ENCODE results near the gene PLXNA4.
"Not testable (repeated sequence)": the region's sequence is repeated elsewhere in the genome, so short reads cannot be mapped to it uniquely, and the experiment has no call there.

Gene PLXNA4

GRCh38 chr7:132604121-132604520 lies 27.9 kb upstream of the PLXNA4 start:
- Mint-ChIP-seq H3K36me3 (no peaks in the 10 kb centered on the region), H3K4me1 (no peaks in the 10 kb centered on the region), H3K27ac (no peak overlapping the region), H3K4me3 (no peak overlapping the region), H3K9me3 (no peaks in the 10 kb centered on the region)
- ATAC-seq (no peak), DNase-seq (ENCODE audit: low spot score in 2 of 2) (no peak)

GRCh38 chr7:132603220-132603833 lies 27.1 kb upstream of the PLXNA4 start:
- H3K4me3 Mint-ChIP-seq = no peak overlapping the region
- no peaks in the 10 kb centered on the region for H3K4me1 Mint-ChIP-seq
- no peak for ATAC-seq
- DNase-seq (ENCODE audit: low spot score in 2 of 2) = no peak
- no peaks in the 10 kb centered on the region for H3K9me3 Mint-ChIP-seq
- H3K27ac Mint-ChIP-seq = no peak overlapping the region
- H3K36me3 Mint-ChIP-seq = no peaks in the 10 kb centered on the region

DNA sequence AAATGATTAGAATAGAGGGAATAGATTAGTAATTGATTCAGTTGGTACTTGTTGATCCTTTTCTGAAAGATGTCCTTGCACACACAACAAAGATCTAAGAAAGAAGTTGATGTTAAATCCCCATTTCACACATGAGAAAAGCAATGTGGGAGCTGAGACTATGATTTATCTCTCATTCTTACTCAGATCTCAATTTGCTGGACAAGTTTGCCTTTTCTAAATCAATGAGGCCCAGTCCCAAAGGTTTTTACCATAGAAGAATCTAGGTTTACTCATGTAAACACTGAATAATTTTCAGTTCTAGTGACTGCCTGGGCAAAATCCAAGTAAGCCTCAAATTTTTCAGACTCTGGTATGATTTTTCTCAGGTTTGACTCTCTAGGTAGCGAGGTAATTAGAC lies 25.5 kb upstream of the PLXNA4 start:
- Mint-ChIP-seq H3K36me3 (no peaks in the 10 kb centered on the region), H3K27ac (no peak overlapping the region), H3K4me1 (no peaks in the 10 kb centered on the region), H3K4me3 (no peak overlapping the region), H3K9me3 (no peaks in the 10 kb centered on the region)
- ATAC-seq (peak; percentile 55), DNase-seq (ENCODE audit: low spot score in 2 of 2) (no peak)

DNA sequence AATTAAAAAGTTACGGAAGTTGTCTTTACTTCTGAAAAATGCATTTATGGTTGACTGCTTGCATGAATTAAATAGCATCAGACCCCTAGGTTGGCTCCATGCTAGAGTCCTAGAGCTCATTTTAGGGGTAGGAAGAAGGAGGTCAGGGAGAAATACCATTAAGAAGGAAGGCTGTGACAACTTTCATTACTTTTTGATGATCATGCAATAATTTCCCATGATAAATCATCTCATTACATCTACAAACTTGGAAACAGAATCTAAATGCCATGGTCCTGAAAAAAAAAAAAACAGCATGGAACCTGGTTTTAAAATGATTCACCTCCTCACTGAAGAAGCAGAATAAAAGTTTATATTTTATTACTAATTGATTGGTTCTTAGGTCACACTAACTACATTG lies 20.3 kb upstream of the PLXNA4 start:
- DNase-seq (ENCODE audit: low spot score in 2 of 2) (no peak), ATAC-seq (no peak)
- Mint-ChIP-seq H3K4me3 (no peak overlapping the region), H3K27ac (no peak overlapping the region), H3K4me1 (no peaks in the 10 kb centered on the region), H3K9me3 (no peaks in the 10 kb centered on the region), H3K36me3 (peaks cover 5% of the 10 kb centered on the region)

- not testable (repeated sequence) for DNase-seq (ENCODE audit: low spot score in 2 of 2); H3K9me3 Mint-ChIP-seq; H3K4me1 Mint-ChIP-seq; ATAC-seq; H3K27ac Mint-ChIP-seq; H3K4me3 Mint-ChIP-seq; H3K36me3 Mint-ChIP-seq
These were observed 18.5 kb upstream of the PLXNA4 start for GRCh38 chr7:132594741-132595140.

DNA sequence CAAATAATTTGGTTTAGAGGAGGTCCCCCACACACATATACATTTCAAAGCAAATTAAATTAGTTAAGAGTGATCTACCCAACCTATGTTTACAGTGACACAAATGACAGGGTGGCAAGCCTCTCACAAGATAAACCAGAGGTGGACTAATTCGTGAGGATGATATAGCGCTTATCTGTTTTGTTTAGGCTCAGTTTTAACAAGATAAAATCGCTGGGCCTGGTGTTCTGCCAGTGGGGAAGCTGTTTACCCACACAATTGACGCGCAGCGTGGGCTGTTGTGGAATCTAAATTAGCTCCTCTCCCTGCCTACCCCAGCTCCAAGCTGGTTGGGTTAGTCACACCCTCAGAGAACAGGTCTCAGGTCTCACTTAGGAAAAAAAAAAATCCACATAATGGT lies 16.7 kb upstream of the PLXNA4 start:
- Mint-ChIP-seq H3K4me1 (no peaks in the 10 kb centered on the region), H3K9me3 (no peaks in the 10 kb centered on the region), H3K4me3 (no peak overlapping the region), H3K27ac (no peak overlapping the region), H3K36me3 (peaks cover 5% of the 10 kb centered on the region)
- DNase-seq (ENCODE audit: low spot score in 2 of 2) (no peak), ATAC-seq (no peak)

DNA sequence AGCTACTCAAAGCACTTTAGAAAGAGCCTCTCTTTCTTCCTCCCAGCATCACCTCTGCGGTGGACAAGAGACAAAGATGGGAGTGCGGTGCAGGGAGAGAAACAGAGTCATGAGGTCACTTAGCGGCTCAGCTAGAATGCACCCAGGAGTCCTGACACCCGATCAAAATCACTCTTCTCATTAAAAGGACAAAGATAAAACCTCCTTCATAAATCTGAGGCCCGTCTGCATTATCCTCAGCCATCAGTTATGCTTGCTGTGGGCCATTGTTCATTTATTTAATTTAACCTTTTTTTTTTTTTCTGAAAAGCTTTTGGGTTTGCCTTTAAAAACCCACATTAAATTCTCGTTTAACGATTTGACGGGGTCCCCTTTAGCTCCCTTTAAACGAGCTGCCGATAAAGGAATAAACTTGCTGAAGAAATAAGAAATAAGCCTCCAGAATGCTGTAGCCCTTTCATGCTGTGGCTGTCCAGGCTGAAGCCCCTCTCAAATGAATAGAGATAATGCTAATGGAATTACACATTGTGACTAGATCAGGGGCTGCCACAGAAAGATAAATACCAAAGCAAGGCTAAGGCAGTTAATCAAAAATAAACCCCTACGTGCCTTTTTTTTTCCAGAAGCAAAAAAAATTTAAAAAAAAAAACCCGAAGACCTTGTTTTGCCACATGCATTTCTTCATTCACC lies 16.1 kb upstream of the PLXNA4 start:
- H3K9me3 Mint-ChIP-seq = no peaks in the 10 kb centered on the region
- H3K4me1 Mint-ChIP-seq = no peaks in the 10 kb centered on the region
- no peak overlapping the region for H3K4me3 Mint-ChIP-seq
- ATAC-seq (no peak), DNase-seq (ENCODE audit: low spot score in 2 of 2) (no peak)
- H3K27ac Mint-ChIP-seq = no peak overlapping the region
- H3K36me3 Mint-ChIP-seq = peaks cover 5% of the 10 kb centered on the region

GRCh38 chr7:132590162-132590561 lies 13.9 kb upstream of the PLXNA4 start:
- DNase-seq (ENCODE audit: low spot score in 2 of 2) (no peak), ATAC-seq (no peak)
- H3K27ac Mint-ChIP-seq = no peak overlapping the region
- no peaks in the 10 kb centered on the region for H3K4me1 Mint-ChIP-seq
- H3K4me3 Mint-ChIP-seq = no peak overlapping the region
- H3K36me3 Mint-ChIP-seq = peaks cover 5% of the 10 kb centered on the region
- H3K9me3 Mint-ChIP-seq = no peaks in the 10 kb centered on the region

DNA sequence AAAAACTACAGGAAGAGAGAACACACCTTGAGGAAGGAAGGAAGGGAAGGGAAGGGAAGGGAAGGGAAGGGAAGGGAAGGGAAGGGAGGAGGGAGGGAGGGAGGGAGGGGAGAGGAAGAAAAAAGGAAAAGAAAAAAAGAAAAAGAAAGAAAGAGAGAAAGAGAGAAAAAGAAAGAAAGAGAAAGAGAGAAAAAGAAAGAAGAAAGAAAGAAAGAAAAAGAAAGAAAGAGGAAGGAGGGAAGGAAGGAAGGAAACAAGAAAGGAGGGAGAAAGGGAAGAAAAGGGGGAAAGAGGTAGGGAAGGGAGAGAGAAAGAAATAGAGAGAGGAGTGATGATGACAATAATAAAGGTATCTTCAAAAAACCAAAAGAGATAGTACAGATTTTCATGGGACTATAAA lies 12.3 kb upstream of the PLXNA4 start:
- Mint-ChIP-seq H3K4me1 (no peaks in the 10 kb centered on the region), H3K36me3 (peaks cover 5% of the 10 kb centered on the region), H3K27ac (no peak overlapping the region), H3K4me3 (no peak overlapping the region), H3K9me3 (no peaks in the 10 kb centered on the region)
- no peak for ATAC-seq
- no peak for DNase-seq (ENCODE audit: low spot score in 2 of 2)

GRCh38 chr7:132584796-132585494 lies 8.7 kb upstream of the PLXNA4 start:
- Mint-ChIP-seq H3K27ac (no peak overlapping the region), H3K4me3 (no peak overlapping the region), H3K4me1 (no peaks in the 10 kb centered on the region), H3K9me3 (no peaks in the 10 kb centered on the region), H3K36me3 (no peaks in the 10 kb centered on the region)
- DNase-seq (ENCODE audit: low spot score in 2 of 2) (no peak), ATAC-seq (no peak)

GRCh38 chr7:132581431-132581830 lies 5.2 kb upstream of the PLXNA4 start:
- Mint-ChIP-seq H3K4me1 (peaks cover 9% of the 10 kb centered on the region), H3K4me3 (no peak overlapping the region), H3K36me3 (no peaks in the 10 kb centered on the region), H3K27ac (no peak overlapping the region), H3K9me3 (no peaks in the 10 kb centered on the region)
- ATAC-seq (no peak), DNase-seq (ENCODE audit: low spot score in 2 of 2) (no peak)

DNA sequence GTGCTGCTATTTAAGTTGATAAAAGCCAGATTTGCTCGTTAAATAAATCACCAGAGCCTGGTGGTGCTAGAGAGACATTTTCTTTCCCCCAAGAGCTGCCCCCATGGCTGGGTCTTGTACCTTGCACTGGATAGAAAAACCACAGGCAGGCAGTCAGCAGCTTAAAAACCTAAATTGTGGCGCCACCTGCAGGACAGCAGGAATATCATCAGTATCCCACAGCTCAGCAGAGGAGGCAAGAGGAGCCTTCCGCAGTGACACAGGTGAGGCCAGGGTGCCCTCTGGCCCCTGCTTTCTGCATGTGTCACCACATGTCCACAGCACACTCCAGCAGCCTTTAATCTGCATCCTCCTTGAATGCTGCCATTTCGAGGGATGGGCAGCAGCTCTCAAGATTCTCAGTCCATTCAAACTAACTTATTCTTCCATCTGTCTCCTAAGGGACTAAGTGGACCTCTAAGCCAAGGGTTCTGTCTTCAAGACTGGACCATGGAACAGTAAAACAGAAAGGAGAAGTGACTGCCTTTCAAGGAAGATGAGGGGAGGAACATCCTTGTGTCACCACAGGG lies 4.5 kb upstream of the PLXNA4 start:
- DNase-seq (ENCODE audit: low spot score in 2 of 2) = peak; percentile 58 to 80
- Mint-ChIP-seq H3K27ac (no peak overlapping the region), H3K36me3 (no peaks in the 10 kb centered on the region), H3K4me1 (peaks cover 13% of the 10 kb centered on the region), H3K9me3 (no peaks in the 10 kb centered on the region), H3K4me3 (no peak overlapping the region)
- ATAC-seq = peak; percentile 77

DNA sequence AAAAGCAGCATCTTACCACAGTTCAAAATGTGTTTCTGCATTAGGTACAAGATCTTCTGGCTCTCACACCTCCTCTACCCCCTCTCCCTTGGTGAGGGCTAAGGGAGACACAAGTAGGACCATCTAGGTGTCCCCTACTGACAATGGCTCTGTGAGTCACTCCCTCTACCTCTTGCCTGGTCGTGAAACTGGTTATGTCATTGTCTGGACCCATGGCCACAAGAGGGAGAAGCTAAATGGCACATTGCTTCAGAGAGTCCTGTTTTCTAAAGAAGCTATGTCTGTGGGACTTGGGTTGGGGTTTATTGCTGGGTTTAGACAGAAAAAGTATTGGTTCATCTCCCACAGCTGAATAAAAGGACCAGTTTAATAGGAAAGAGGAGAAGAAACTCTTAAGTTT lies 4.0 kb upstream of the PLXNA4 start:
- no peak for DNase-seq (ENCODE audit: low spot score in 2 of 2)
- Mint-ChIP-seq H3K36me3 (no peaks in the 10 kb centered on the region), H3K4me3 (no peak overlapping the region), H3K9me3 (no peaks in the 10 kb centered on the region), H3K4me1 (peaks cover 17% of the 10 kb centered on the region), H3K27ac (no peak overlapping the region)
- peak; percentile 63 for ATAC-seq

DNA sequence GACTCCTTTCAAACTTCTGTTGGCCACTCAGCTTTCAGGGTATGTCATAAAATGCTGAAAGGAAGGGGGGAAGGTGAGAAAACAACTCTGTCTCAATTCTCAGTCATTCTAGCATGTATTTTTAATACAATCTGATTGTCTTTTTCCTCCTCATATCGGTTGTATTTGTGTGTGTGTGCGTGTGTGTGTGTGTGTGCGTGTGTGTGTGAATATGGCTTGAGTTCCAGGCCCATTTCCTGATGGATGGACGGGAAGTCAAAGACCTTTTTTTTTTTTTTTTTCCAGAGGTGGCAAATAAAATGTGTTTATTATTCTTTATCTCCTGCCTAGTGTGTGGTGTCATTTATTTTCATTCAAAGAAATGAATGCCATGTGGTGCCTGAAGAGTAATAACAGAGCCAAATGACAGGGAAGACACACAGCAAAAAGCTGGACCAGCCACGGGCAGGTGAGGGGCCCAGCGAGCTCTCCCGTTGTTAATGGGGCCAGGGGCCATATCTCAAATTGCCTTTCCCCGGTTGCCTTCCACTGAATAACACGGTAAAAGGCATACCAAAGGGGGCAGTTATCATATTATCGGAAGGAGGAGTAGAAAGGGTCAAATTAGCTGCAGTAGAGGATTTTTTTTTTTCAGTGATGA lies 3.1 kb upstream of the PLXNA4 start:
- H3K36me3 Mint-ChIP-seq = no peaks in the 10 kb centered on the region
- ATAC-seq (no peak), DNase-seq (ENCODE audit: low spot score in 2 of 2) (no peak)
- H3K4me1 Mint-ChIP-seq = peaks cover 22% of the 10 kb centered on the region
- no peak overlapping the region for H3K27ac Mint-ChIP-seq
- no peaks in the 10 kb centered on the region for H3K9me3 Mint-ChIP-seq
- no peak overlapping the region for H3K4me3 Mint-ChIP-seq

GRCh38 chr7:132578826-132579225 lies 2.6 kb upstream of the PLXNA4 start:
- no peak for ATAC-seq
- no peak overlapping the region for H3K4me3 Mint-ChIP-seq
- H3K9me3 Mint-ChIP-seq = no peaks in the 10 kb centered on the region
- H3K27ac Mint-ChIP-seq = no peak overlapping the region
- H3K36me3 Mint-ChIP-seq = no peaks in the 10 kb centered on the region
- H3K4me1 Mint-ChIP-seq = peaks cover 27% of the 10 kb centered on the region
- no peak for DNase-seq (ENCODE audit: low spot score in 2 of 2)
